Measurements from ENCODE around the gene AP1M2.
"Not testable (repeated sequence)": the region's sequence is repeated elsewhere in the genome, so short reads cannot be mapped to it uniquely, and the experiment has no call there.

AP1M2 gene

GRCh38 chr19:10560154-10560553 is 27.0 kb downstream of the AP1M2 start:
- no peak for DNase-seq

DNA sequence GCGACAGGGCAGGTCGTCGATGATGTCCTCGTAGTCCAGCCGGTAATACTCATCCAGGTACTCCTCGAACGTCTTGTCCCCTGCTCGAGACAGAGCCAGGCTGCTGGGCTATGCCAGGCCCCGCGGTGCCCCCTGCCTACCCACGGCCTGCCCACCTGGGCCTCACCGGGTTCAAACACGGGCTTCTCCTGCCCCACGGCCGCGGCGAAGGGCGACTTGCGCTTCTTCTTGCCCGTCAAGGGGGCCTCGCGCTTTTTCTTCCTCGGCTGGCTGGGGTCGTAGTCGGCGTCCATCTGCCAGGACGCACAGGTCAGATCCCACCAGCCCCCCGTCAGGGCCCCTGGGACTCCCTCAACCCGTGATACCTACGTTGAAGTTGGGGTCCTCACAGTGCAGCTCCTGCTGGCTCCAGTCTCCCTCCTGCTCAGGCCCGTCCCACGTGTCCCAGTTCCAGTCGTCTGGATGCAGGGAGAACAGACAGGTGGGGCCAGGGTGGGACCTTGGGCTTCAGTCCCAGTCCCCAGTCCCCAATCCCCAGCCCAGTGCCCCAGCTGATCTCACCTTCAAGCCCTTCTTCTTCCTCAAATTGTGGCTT is 29.4 kb downstream of the AP1M2 start:
- DNase-seq = no peak

DNA sequence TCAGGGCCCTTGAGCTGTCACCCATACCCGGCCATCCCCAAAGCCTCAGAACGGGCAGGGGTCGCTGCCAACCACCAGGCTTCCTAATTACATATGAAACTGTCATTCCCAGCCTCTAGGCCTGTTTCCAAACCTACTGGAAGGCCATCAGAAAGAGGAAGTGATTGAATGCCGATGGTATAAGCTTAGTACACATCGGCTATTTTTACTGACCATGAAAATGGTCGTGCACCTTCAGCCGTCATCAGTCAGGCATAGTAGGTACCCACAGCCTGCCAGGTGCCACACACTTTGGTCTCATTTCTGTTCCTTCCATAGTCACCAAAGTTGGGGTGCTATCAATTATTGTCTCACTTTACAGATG is 31.5 kb downstream of the AP1M2 start:
- no peak for DNase-seq

- DNase-seq = no peak
These were observed 32.1 kb downstream of the AP1M2 start for GRCh38 chr19:10554760-10555609.

DNA sequence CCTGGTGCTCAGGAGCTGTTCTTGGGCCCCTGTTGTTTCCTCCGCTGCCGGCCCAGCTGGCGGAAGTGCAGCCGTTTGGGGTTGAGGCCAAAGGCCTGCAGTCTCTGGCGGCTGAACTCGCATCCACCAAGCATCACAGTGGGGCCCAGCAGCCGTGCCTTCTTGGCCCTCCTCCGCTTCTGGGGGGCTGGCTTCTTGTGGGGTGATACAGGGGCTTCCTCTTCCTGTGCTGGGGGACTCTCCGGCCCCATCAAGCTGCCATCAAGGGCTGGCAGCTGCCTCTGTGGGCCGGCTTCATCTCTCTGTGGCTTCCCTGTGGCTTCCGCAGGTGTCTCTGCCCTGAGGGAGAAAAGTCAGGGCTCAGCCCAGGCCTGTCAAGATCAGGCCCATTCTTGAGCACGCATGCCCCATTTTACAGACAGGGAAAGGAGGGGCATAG is 33.1 kb downstream of the AP1M2 start:
- DNase-seq = no peak

GRCh38 chr19:10553087-10553667 is 33.9 kb downstream of the AP1M2 start:
- DNase-seq = no peak

DNA sequence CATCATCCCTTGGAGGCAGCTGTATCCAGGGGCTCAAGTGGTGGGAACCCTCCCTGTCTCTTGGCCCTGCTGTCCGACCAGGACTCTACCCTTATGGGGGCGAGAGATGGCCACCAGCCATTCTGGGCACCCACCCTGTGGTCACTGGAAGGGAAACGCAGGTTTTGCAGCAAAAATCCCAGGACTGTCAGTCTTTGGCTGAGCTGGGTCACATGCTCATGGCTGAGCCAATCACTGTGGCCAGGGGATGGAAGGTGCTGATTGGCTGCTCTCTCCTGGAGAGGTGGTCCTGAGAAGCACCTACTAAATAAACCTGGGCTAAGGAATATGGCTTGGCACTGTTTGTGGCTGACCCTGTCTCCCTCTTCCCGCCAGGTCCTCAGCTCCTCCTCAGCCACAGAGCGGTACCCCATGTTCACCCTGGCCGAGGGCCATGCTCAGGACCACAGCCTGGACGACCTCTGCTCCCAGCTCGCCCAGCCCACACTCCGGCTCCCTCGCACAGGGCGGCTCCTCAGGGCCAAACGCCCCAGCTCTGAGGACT is 34.5 kb downstream of the AP1M2 start:
- no peak for DNase-seq

GRCh38 chr19:10551698-10552301 is 35.3 kb downstream of the AP1M2 start:
- DNase-seq = peak; percentile 28

DNA sequence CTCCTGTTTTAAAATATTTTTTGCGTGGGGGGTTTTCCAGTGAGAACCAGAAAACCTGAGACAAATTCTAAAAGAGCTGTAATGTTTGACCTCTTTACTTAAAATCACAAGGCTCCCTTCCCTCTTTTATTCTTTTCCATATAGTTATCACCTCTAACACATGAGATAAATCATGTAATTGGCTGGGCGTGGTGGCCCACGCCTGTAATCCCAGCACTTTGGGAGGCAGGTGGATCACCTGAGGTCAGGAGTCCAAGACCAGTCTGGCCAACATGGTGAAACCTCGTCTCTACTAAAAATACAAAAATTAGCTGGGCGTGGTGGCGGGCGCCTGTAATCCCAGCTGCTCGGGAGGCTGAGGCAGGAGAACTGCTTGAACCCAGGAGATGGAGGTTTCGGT is 36.1 kb downstream of the AP1M2 start:
- not testable (repeated sequence) for DNase-seq

DNA sequence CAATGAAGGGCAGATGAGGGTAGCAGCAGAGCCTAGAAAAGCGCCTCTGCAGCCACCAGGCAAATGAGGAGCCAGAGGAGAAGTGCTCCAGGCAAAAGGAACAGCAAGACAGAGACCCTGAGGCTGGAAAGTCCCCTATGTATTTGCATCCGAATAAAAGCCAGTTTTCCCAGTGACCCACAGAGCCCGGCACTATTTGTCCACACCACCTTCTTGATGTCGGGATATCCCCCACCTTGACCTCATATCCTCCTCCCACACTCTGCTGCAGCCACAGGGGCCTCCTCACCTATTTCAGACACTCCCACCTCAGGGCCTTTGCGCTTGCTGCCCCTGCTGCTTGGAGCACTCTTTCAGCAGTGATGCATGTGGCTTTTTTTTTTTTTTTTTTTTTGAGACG is 36.8 kb downstream of the AP1M2 start:
- DNase-seq = no peak

DNA sequence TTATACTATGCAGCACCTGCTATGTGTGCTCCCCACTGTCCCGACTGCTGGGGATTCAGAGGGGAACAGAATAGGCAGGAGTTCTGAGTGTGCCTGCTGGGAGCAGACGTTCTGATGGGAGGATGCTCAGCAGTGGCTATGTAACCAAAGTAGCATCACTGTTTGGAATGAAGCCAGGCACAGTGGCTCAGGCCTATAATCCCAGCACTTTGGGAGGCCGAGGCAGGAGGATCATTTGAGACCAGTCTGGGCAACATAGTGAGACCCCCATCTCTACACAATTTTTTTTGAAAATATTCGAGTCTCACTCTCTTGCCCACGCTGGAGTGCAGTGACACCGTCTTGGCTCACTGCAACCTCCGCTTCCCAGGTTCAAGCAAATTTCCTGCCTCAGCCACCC is 37.4 kb downstream of the AP1M2 start:
- no peak for DNase-seq

GRCh38 chr19:10548746-10549276 is 38.3 kb downstream of the AP1M2 start:
- DNase-seq = no peak

DNA sequence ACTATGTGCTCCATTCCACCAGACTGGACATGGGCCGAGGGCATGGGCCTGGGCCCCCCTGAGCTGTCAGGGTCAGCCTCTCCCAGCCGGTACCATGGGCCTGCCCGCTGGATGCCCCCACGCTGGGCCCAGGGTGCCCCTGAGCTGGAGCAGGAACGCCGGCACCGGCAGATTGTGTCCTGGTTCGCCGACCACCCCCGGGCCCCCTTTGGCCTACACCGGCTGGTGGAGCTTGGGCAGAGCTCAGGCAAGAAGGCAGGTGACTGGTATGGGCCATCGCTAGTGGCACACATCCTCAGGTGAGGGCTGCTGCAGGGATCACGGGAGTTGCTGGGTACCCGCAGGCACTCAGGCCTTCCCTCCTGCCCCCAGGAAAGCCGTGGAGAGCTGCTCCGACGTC is 40.3 kb downstream of the AP1M2 start:
- DNase-seq = no peak

GRCh38 chr19:10544753-10545251 is 42.3 kb downstream of the AP1M2 start:
- no peak for DNase-seq

DNA sequence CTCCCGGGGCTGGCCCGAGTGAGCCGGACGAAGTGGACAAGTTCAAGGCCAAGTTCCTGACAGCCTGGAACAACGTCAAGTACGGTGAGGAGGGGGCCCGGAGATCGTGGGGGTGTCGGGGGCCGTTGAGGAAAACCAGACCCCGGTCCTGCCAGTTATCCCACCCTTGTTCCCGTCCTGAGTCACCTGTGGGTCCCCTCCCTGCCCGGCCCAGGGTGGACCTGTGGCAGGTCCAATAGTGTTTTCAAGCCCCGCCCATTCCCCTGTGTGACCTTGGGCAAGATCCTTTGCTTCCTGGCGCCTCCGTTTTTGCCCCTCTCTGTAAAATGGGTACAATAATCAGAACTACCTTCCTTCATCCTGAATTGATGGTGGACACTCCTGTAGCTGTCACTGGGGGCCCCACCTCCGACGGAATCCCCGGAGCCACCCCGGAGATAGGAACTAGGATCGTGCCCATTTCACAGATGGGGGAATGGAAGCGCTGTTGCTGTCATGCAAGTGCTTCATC is 42.8 kb downstream of the AP1M2 start:
- no peak for DNase-seq

- DNase-seq = peak; percentile 67
These were observed 43.5 kb downstream of the AP1M2 start, which contains the start of gene ATG4D for GRCh38 chr19:10543420-10544241. Gene ATG4D, plus strand, starts transcription at chr19:10543904. Its CDS starts 187 bp downstream, at chr19:10544091.

- no peak for DNase-seq
These were observed 44.1 kb downstream of the AP1M2 start for GRCh38 chr19:10543059-10543419.

- DNase-seq = not testable (repeated sequence)
These were observed 48.1 kb downstream of the AP1M2 start for GRCh38 chr19:10539016-10539415.

GRCh38 chr19:10538204-10538983 is 48.7 kb downstream of the AP1M2 start:
- DNase-seq = no peak

GRCh38 chr19:10537668-10538067 is 49.4 kb downstream of the AP1M2 start:
- no peak for DNase-seq

GRCh38 chr19:10535613-10536012 is 51.5 kb downstream of the AP1M2 start:
- DNase-seq = no peak

Data from fibroblast of skin of right biceps (primary cell).